SK-N-SH (cell line): ENCODE measurements around the gene PIAS2. TPM values are rescaled to one million over a fixed set of nuclear protein-coding genes. Genes with fewer than 3 reads are reported as not detected.
"Not testable (repeated sequence)": the region's sequence is repeated elsewhere in the genome, so short reads cannot be mapped to it uniquely, and the experiment has no call there.

ENCODE experiments used
- CTCF ChIA-PET: fragments of 300-600, 350-600 bp; formaldehyde crosslinking; extraction: SDS; loops from one replicate; lab custom pipeline; 2021; lab: Yijun Ruan, JAX
- POLR2A ChIA-PET: fragments of 350-600 bp; sonication (Branson Sonifier 250); formaldehyde crosslinking; extraction: SDS; loops from one replicate; lab custom pipeline; 2020; ENCODE audit warnings: antibody characterized with exemption, inconsistent platforms; lab: Yijun Ruan, JAX
- DNase-seq: peaks from one replicate; pipeline ENCODE4 v3.0.0; 2012
- H2AFZ ChIP-seq: fragments of 200-600 bp; sonication (generic); 2 replicates; pipeline ENCODE4 v1.8.1; 2016; ENCODE audit warnings: antibody characterized with exemption, mild to moderate bottlenecking, low read depth
- H3F3A ChIP-seq: fragments of 200-600 bp; sonication (generic); replicated peaks from 2 replicates; pipeline ENCODE3; 2016; ENCODE audit warnings: antibody characterized with exemption, mild to moderate bottlenecking; ENCODE audit not compliant: insufficient read depth
- H3K27ac ChIP-seq, 2 experiments: fragments of 200-500 bp in 1 of 2; fragments of 200-600 bp in 1 of 2; sonication (Bioruptor generic) in 1 of 2; sonication (generic), shearing (Covaris generic) in 1 of 2; 2 replicates each; pipeline versions ENCODE4 v1.5.1 to v1.6.1; 2014 to 2016; ENCODE audit warnings: low read depth in 2 of 2, inconsistent platforms in 1 of 2, low read length in 1 of 2, mild to moderate bottlenecking in 1 of 2, mixed read lengths in 1 of 2
- H3K27me3 ChIP-seq: fragments of 200-600 bp; sonication (generic), shearing (Covaris generic); 2 replicates; pipeline ENCODE4 v1.6.1; 2016; ENCODE audit warnings: mixed run types; ENCODE audit not compliant: insufficient read depth
- H3K36me3 ChIP-seq, 2 experiments: fragments of 200-500 bp in 1 of 2; fragments of 200-600 bp in 1 of 2; sonication (Bioruptor generic) in 1 of 2; sonication (generic) in 1 of 2; replicated peaks in 1 of 2; 2 replicates each; pipeline versions ENCODE3 to v1.5.1; 2014 to 2016; ENCODE audit warnings: low read length in 1 of 2, mild to moderate bottlenecking in 1 of 2; ENCODE audit not compliant: insufficient read depth in 2 of 2, control insufficient read depth in 1 of 2
- H3K4me1 ChIP-seq, 2 experiments: fragments of 200-500 bp in 1 of 2; fragments of 200-600 bp in 1 of 2; sonication (Bioruptor generic) in 1 of 2; sonication (generic), shearing (Covaris generic) in 1 of 2; 2 replicates each; pipeline versions ENCODE4 v1.5.1 to v1.6.1; 2014 to 2016; ENCODE audit warnings: low read depth in 1 of 2, low read length in 1 of 2, mixed run types in 1 of 2; ENCODE audit not compliant: insufficient read depth in 2 of 2, control insufficient read depth in 1 of 2
- H3K4me2 ChIP-seq: fragments of 200-600 bp; sonication (generic), shearing (Covaris generic); 2 replicates; pipeline ENCODE4 v1.6.1; 2017; ENCODE audit warnings: mixed run types
- H3K4me3 ChIP-seq, 2 experiments: fragments of 200-500 bp in 1 of 2; fragments of 200-600 bp in 1 of 2; sonication (Bioruptor generic) in 1 of 2; sonication (generic), shearing (Covaris generic) in 1 of 2; 2 replicates each; pipeline versions ENCODE4 v1.5.1 to v1.8.1; 2014 to 2016; ENCODE audit warnings: low read depth in 2 of 2, inconsistent platforms in 1 of 2, low read length in 1 of 2, mild to moderate bottlenecking in 1 of 2, mixed read lengths in 1 of 2, moderate library complexity in 1 of 2
- H3K79me2 ChIP-seq: fragments of 200-600 bp; sonication (generic); 2 replicates; pipeline ENCODE4 v1.8.1; 2017; ENCODE audit warnings: mild to moderate bottlenecking; ENCODE audit not compliant: insufficient read depth
- H3K9ac ChIP-seq: fragments of 200-600 bp; sonication (generic); 2 replicates; pipeline ENCODE4 v1.6.1; 2017; ENCODE audit warnings: mixed run types
- H3K9me2 ChIP-seq: fragments of 200-600 bp; sonication (generic); 2 replicates; pipeline ENCODE4 v1.6.1; 2017; ENCODE audit warnings: mixed run types
- H3K9me3 ChIP-seq: fragments of 200-600 bp; sonication (generic); 2 replicates; pipeline ENCODE4 v1.6.1; 2017; ENCODE audit warnings: mixed run types, mild to moderate bottlenecking, moderate library complexity
- H4K20me1 ChIP-seq: fragments of 200-600 bp; sonication (generic); 2 replicates; pipeline ENCODE4 v1.6.1; 2017; ENCODE audit warnings: mild to moderate bottlenecking, mixed run types; ENCODE audit not compliant: insufficient read depth
- ELF1 ChIP-seq: IDR thresholded peaks from 2 replicates; pipeline ENCODE4 v1.4.0; 2012
- FOSL2 ChIP-seq: IDR thresholded peaks from 2 replicates; pipeline ENCODE4 v1.4.0; 2012; ENCODE audit warnings: low read depth, mild to moderate bottlenecking, moderate library complexity, borderline replicate concordance
- FOXJ3 ChIP-seq: sonication (generic); formaldehyde crosslinking; IDR thresholded peaks from 2 replicates; pipeline ENCODE4 v1.5.1; 2020; ENCODE audit warnings: mild to moderate bottlenecking, missing genetic modification reagents
- FOXM1 ChIP-seq: IDR thresholded peaks from 2 replicates; pipeline ENCODE4 v1.4.0; 2012; ENCODE audit warnings: low read depth, mild to moderate bottlenecking
- GABPA ChIP-seq: IDR thresholded peaks from 2 replicates; pipeline ENCODE4 v1.4.0; 2012; ENCODE audit warnings: low read depth, mild to moderate bottlenecking
- NFIC ChIP-seq: IDR thresholded peaks from 2 replicates; pipeline ENCODE4 v1.4.0; 2012; ENCODE audit warnings: borderline replicate concordance
- NRF1 ChIP-seq: IDR thresholded peaks from 2 replicates; pipeline ENCODE4 v1.6.1; 2012; ENCODE audit warnings: low read depth, mild to moderate bottlenecking, low read length
- POLR2AphosphoS5 ChIP-seq: IDR thresholded peaks from 2 replicates; pipeline ENCODE4 v1.6.1; 2012; ENCODE audit warnings: low read depth, low read length
- RXRA ChIP-seq: IDR thresholded peaks from 2 replicates; pipeline ENCODE4 v1.4.0; 2012; ENCODE audit warnings: low read depth, mild to moderate bottlenecking, borderline replicate concordance
- SIN3A ChIP-seq: IDR thresholded peaks from 2 replicates; pipeline ENCODE4 v1.6.1; 2012; ENCODE audit warnings: low read depth, mild to moderate bottlenecking, low read length, moderate library complexity, borderline replicate concordance
- TEAD4 ChIP-seq: IDR thresholded peaks from 2 replicates; pipeline ENCODE4 v1.4.0; 2012; ENCODE audit warnings: mild to moderate bottlenecking, borderline replicate concordance; ENCODE audit not compliant: insufficient read depth
- YY1 ChIP-seq: IDR thresholded peaks from 2 replicates; pipeline ENCODE4 v1.4.0; 2012; ENCODE audit warnings: low read depth, mild to moderate bottlenecking
- WGBS: methylation state at CpG from one replicate; pipeline ENCODE4 v1.1.6; 2017; ENCODE audit warnings: low lambda C conversion rate; 5-methylcytosine and 5-hydroxymethylcytosine counted together
- polyA plus RNA-seq, 3 experiments: library from polyadenylated mRNA; depleted of rRNA; stranded (reverse); fragments of >200 nt; gene quantifications; 2 replicates each; pipeline ENCODE4 v1.2.3, GENCODE V29; 2012
- TF ChIP-seq, protein P1 (sequence below): IDR thresholded peaks from 2 replicates; pipeline ENCODE4 v1.4.0; 2012; ENCODE audit warnings: low read depth, borderline replicate concordance
- TF ChIP-seq, protein P2 (sequence below): IDR thresholded peaks from 2 replicates; pipeline ENCODE4 v1.4.0; 2012; ENCODE audit warnings: low read depth
- TF ChIP-seq, protein P3 (sequence below): fragments of 150-350 bp; IDR thresholded peaks from 2 replicates; pipeline ENCODE4 v1.6.1; 2017; ENCODE audit warnings: antibody characterized with exemption, low read length, low read depth, borderline replicate concordance
- TF ChIP-seq, protein P4 (sequence below): IDR thresholded peaks from 2 replicates; pipeline ENCODE4 v1.4.0; 2012; ENCODE audit warnings: low read depth, borderline replicate concordance
- TF ChIP-seq, protein P5 (sequence below): IDR thresholded peaks from 2 replicates; pipeline ENCODE4; 2012

Gene PIAS2
- polyA plus RNA-seq, 1 of the 3 experiments (the other 2 are of a cell fraction): 9.0 TPM

DNA sequence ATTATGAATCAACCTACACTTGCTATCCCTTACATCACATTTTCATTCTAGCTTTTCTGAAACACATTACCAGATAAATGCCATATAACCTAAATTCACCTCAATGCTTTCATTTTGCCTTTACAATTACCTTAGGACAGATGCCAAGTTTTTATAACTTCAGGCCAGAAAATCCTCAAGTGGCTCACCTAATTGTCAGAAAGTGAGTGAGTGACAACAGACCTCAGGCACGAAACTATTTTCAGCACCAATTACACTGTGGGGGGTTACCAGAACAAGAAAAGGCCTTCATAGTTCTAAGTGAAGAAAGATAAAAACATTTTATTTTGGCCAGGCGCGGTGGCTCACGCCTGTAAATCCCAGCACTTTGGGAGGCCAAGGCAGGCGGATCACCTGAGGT is 108.2 kb downstream of the PIAS2 start:
- no peak overlapping the region for H2AFZ ChIP-seq
- no peaks in the 10 kb centered on the region for H3K27me3 ChIP-seq
- H3K36me3 ChIP-seq: peaks cover 5 to 15% of the 10 kb centered on the region in 2 experiments
- no peak overlapping the region for H3K27ac ChIP-seq
- 100% methylated on average over 5 of the region's 5 CpGs for WGBS
- POLR2A ChIA-PET: no interaction called here
- no peaks in the 10 kb centered on the region for H3K9me3 ChIP-seq
- H3K4me3 ChIP-seq: no peak overlapping the region
- TF ChIP-seq FOXJ3 (no peak), FOSL2 (no peak), YY1 (no peak), POLR2AphosphoS5 (no peak), NRF1 (no peak), TEAD4 (no peak), ELF1 (no peak), SIN3A (no peak), RXRA (no peak), FOXM1 (no peak), NFIC (no peak), GABPA (no peak)
- TF ChIP-seq, protein P1, sequence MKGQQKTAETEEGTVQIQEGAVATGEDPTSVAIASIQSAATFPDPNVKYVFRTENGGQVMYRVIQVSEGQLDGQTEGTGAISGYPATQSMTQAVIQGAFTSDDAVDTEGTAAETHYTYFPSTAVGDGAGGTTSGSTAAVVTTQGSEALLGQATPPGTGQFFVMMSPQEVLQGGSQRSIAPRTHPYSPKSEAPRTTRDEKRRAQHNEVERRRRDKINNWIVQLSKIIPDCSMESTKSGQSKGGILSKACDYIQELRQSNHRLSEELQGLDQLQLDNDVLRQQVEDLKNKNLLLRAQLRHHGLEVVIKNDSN: no peak
- TF ChIP-seq, protein P2, sequence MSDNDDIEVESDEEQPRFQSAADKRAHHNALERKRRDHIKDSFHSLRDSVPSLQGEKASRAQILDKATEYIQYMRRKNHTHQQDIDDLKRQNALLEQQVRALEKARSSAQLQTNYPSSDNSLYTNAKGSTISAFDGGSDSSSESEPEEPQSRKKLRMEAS: no peak
- TF ChIP-seq, protein P3, sequence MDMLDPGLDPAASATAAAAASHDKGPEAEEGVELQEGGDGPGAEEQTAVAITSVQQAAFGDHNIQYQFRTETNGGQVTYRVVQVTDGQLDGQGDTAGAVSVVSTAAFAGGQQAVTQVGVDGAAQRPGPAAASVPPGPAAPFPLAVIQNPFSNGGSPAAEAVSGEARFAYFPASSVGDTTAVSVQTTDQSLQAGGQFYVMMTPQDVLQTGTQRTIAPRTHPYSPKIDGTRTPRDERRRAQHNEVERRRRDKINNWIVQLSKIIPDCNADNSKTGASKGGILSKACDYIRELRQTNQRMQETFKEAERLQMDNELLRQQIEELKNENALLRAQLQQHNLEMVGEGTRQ: no peak
- TF ChIP-seq, protein P4, sequence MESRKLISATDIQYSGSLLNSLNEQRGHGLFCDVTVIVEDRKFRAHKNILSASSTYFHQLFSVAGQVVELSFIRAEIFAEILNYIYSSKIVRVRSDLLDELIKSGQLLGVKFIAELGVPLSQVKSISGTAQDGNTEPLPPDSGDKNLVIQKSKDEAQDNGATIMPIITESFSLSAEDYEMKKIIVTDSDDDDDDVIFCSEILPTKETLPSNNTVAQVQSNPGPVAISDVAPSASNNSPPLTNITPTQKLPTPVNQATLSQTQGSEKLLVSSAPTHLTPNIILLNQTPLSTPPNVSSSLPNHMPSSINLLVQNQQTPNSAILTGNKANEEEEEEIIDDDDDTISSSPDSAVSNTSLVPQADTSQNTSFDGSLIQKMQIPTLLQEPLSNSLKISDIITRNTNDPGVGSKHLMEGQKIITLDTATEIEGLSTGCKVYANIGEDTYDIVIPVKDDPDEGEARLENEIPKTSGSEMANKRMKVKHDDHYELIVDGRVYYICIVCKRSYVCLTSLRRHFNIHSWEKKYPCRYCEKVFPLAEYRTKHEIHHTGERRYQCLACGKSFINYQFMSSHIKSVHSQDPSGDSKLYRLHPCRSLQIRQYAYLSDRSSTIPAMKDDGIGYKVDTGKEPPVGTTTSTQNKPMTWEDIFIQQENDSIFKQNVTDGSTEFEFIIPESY: no peak
- TF ChIP-seq, protein P5, sequence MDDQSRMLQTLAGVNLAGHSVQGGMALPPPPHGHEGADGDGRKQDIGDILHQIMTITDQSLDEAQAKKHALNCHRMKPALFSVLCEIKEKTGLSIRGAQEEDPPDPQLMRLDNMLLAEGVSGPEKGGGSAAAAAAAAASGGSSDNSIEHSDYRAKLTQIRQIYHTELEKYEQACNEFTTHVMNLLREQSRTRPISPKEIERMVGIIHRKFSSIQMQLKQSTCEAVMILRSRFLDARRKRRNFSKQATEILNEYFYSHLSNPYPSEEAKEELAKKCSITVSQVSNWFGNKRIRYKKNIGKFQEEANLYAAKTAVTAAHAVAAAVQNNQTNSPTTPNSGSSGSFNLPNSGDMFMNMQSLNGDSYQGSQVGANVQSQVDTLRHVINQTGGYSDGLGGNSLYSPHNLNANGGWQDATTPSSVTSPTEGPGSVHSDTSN: no peak
- no peaks in the 10 kb centered on the region for H3K9me2 ChIP-seq
- H3F3A ChIP-seq: peaks cover 6% of the 10 kb centered on the region
- H3K79me2 ChIP-seq: no peaks in the 10 kb centered on the region
- no peaks in the 10 kb centered on the region for H4K20me1 ChIP-seq
- no peak overlapping the region for H3K4me2 ChIP-seq
- DNase-seq: no peak
- no peaks in the 10 kb centered on the region for H3K4me1 ChIP-seq
- H3K9ac ChIP-seq: no peak overlapping the region
- CTCF ChIA-PET: no interaction called here

DNA sequence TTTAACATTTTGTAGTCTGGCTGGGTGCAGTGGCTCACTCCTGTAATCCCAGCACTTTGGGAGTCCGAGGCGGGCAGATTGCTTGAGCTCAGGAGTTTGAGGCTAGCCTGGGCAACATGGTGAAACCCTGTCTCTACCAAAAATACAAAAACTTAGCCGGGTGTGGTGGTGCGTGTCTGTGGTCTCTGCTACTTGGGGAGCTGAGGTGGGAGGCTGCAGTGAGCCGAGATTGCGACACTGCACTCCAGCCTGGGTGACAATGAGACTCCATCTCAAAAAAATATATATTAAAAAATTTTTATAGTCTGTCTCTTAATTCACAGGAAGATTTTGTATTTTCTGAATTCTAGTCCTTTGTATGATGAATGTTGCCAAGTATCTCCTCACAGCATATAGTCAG is 121.4 kb downstream of the PIAS2 start:
- H3K27ac ChIP-seq, H3F3A ChIP-seq, H3K79me2 ChIP-seq, H3K36me3 ChIP-seq, H2AFZ ChIP-seq, H3K9ac ChIP-seq, H3K4me2 ChIP-seq, H3K27me3 ChIP-seq, DNase-seq, H3K4me3 ChIP-seq, H3K4me1 ChIP-seq, H3K9me2 ChIP-seq, H3K9me3 ChIP-seq, POLR2A ChIA-PET, H4K20me1 ChIP-seq: not testable (repeated sequence)
- WGBS: 92% methylated on average over 6 of the region's 6 CpGs
- CTCF ChIA-PET: interaction anchor here (1.1 kb wide), 1 partner anchor 36 kb away, joined by 4 read pairs; no protein-coding TSS in a partner anchor
